Ovary (tissue), 9 donors: ENCODE results near the gene HDHD5. TPM values are rescaled to one million over a fixed set of nuclear protein-coding genes. Genes with fewer than 3 reads are reported as not detected.

Experiments used
- DNase-seq, 5 donors: peaks; one replicate each; pipeline ENCODE4 v3.0.0-alpha.2; 2019 to 2020
- H3K27ac ChIP-seq, 2 donors: fragments of 200-600 bp; one replicate each; pipeline versions ENCODE4 v1.5.1 to v1.8.0; 2019 to 2022
- H3K27me3 ChIP-seq: fragments of 200-600 bp; one replicate; pipeline ENCODE4 v1.8.0; 2022
- H3K36me3 ChIP-seq: fragments of 200-600 bp; sonication (generic); one replicate; pipeline ENCODE4 v1.5.1; 2019
- H3K4me1 ChIP-seq: one replicate; pipeline ENCODE4 v1.8.1; 2013; ENCODE audit warnings: mild to moderate bottlenecking, moderate library complexity; ENCODE audit not compliant: insufficient read depth
- H3K4me3 ChIP-seq: fragments of 200-600 bp; sonication (generic); one replicate; pipeline ENCODE4 v1.5.1; 2017
- H3K9me3 ChIP-seq, 2 donors: fragments of 200-600 bp in 1 of 2; sonication (generic) in 1 of 2; one replicate each; pipeline versions ENCODE4 v1.5.1 to v1.8.1; 2013 to 2019; ENCODE audit warnings: mild to moderate bottlenecking in 1 of 2, moderate library complexity in 1 of 2
- CTCF ChIP-seq, 3 donors: fragments of 450-650 bp in 2 of 3; fragments of 200-600 bp in 1 of 3; IDR thresholded peaks; one replicate each; pipeline versions ENCODE4 v1.5.1 to v1.8.0; 2016 to 2022; ENCODE audit warnings: antibody characterized with exemption in 3 of 3, mild to moderate bottlenecking in 1 of 3
- EP300 ChIP-seq: sonication (generic); formaldehyde crosslinking; IDR thresholded peaks from one replicate; pipeline ENCODE4 v1.6.1; 2017; ENCODE audit warnings: antibody characterized with exemption
- POLR2A ChIP-seq: fragments of 450-650 bp; IDR thresholded peaks from one replicate; pipeline ENCODE4 v1.6.1; 2017; ENCODE audit warnings: antibody characterized with exemption, mild to moderate bottlenecking, moderate library complexity
- WGBS, 3 donors: extraction: QIAGEN DNeasy Blood & Tissue Kit in 1 of 3; methylation state at CpG; one replicate each; pipeline versions ENCODE4 v1.1.5 to v1.1.7; 2013 to 2017; 5-methylcytosine and 5-hydroxymethylcytosine counted together
- intact Hi-C, 4 donors: fragments of 100-400 bp; cut with DNase I; formaldehyde crosslinking; loops; one replicate each; pipeline versions ENCODE4 v1.11.0 to v1.15.1; 2022 to 2023
- polyA plus RNA-seq, 2 donors: library from polyadenylated mRNA; stranded (reverse); fragments of 200-250 nt in 1 of 2; fragments of 350-450 nt in 1 of 2; fragmentation: Illumina TruSeq in 1 of 2; extraction: RNeasy Lipid Tissue Mini Kit (QIAGEN cat#74804) in 1 of 2; gene quantifications; one replicate each; pipeline ENCODE4 v1.2.3, GENCODE V29; 2013 to 2014
- total RNA-seq, 7 donors: library from RNA; depleted of rRNA in 2 of 7; stranded (reverse); fragments of >200 nt in 2 of 7; fragmentation: NEBNext Ultra II Directional in 3 of 7; extraction: Animal tissue kit (Norgen Biotek cat#: 25700) in 3 of 7; gene quantifications; one replicate each; pipeline versions ENCODE4 v1.1.0 to v1.2.4, GENCODE V29; 2016 to 2023
- donor health status: DM: no; HTN: no; CAD: no; lungs with moderate emphysema.
- donor health status: DM: no; HTN: no; CAD: no.
- donor health status: Bipolar disorder and iron deficiency.
- donor health status: DM: yes; HTN: yes; CAD: no.
- donor health status: DM: no; HTN: no; CAD: no.
- donor health status: DM: yes; HTN: yes; CAD: no.

The HDHD5 gene
- total and polyA plus RNA-seq, 9 donors, result 8.9 to 29.5 (median 23.9) TPM

DNA sequence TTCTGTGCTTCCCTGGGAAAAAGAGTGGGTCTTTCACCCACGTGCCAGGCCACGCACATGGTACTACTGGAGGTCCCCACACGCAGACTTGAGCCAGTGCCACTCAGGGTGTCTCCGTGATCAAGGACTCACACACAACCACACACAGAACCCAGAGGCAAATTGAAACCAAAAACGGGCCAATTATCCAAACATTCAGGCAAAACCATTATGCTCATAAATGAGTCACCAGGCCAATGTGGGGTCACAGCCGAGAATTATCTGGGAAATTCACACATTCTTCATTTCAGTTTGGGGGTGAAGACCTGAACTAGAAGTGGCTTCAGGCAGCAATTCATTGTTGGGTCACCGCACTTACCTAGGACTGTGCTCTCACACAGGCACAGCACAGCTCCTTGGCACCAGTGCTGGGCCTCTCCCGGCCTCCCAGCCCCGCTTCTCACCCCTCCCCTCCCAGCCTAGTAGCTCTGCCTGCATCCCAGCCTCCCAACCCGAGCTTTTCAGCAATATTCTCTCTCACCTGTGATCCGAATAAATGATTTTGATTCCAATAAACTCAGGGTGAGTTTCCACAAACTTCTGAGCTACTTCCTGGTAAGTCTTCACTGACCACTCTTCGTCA lies 32.2 kb upstream of the HDHD5 start:
- no peak for DNase-seq
- Histone ChIP-seq H3K4me3 (no peak overlapping the region), H3K4me1 (no peaks in the 10 kb centered on the region), H3K9me3 (no peaks in the 10 kb centered on the region), H3K27ac (no peak overlapping the region), H3K36me3 (no peaks in the 10 kb centered on the region), H3K27me3 (no peaks in the 10 kb centered on the region)
- intact Hi-C loops, result no loop called here
- whole genome bisulfite sequencing, 3 donors, result 56 to 63% (median 63%) methylated on average over 12 of the region's 12 CpGs
- no peak for TF ChIP-seq EP300
- no peak for TF ChIP-seq POLR2A
- TF ChIP-seq CTCF (IDR thresholded peaks at IDR 0.05), result no peak

DNA sequence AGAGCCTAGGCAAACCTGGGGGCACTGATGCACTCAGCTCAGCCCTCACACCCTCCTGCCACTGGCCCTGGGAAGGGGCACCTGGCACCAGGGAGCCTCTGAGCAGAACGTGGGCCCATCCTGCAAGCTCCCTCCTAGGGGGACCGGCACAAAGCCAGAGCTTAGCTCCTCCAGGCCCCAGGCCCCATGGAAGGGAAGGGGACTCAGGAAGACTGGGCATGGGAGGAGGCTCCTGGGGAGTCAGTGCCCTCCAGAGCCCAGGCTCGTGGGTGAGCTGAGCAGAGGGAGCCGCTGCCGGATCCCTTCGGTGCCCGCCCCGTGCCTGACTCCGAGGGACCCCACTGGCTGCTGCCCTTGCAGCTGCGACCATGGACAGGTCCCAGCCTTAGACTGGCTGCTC lies 31.6 kb upstream of the HDHD5 start:
- H3K4me3 ChIP-seq, result no peak overlapping the region
- no peaks in the 10 kb centered on the region for H3K27me3 ChIP-seq
- intact Hi-C loops, result no loop called here
- no peaks in the 10 kb centered on the region for H3K36me3 ChIP-seq
- no peak overlapping the region for H3K27ac ChIP-seq
- H3K4me1 ChIP-seq, result no peaks in the 10 kb centered on the region
- DNase-seq, result no peak
- no peak for TF ChIP-seq CTCF (IDR thresholded peaks at IDR 0.05)
- TF ChIP-seq POLR2A, result no peak
- TF ChIP-seq EP300, result no peak
- no peaks in the 10 kb centered on the region for H3K9me3 ChIP-seq
- WGBS, 3 donors, result 78 to 86% (median 83%) methylated on average over 10 of the region's 10 CpGs

DNA sequence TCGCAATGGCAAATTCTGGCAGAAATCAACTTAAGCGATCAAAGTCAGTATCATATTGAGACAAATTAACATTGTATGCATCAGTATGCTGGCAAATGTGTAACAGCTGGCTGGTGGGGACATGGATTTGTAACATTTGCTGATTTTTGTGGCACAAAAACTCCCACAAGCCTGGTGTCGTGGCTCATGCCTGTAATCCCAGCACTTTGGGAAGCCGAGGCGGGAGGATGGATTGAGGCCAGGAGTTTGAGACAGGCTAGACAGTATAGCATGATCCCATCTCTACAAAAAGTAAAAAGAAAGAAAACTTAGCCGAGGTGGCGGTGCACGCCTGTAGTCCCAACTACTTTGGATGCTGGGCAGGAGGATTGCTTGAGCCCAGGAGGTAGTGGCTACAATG lies 17.6 kb upstream of the HDHD5 start:
- intact Hi-C loops, result loop anchor here in 3 of 4 donors (10.0 kb wide), 2 partner anchors 318 to 328 kb away; no protein-coding TSS in a partner anchor
- Histone ChIP-seq H3K9me3 (no peaks in the 10 kb centered on the region), H3K27me3 (no peaks in the 10 kb centered on the region), H3K4me3 (no peak overlapping the region), H3K36me3 (no peaks in the 10 kb centered on the region), H3K4me1 (peaks cover 5% of the 10 kb centered on the region), H3K27ac (no peak overlapping the region)
- TF ChIP-seq POLR2A, result no peak
- no peak for TF ChIP-seq EP300
- no peak for TF ChIP-seq CTCF (IDR thresholded peaks at IDR 0.05)
- no peak for DNase-seq
- 91 to 93% (median 93%) methylated on average over 8 of the region's 8 CpGs for WGBS, 3 donors

- H3K36me3 ChIP-seq, result no peaks in the 10 kb centered on the region
- 38 to 41% (median 39%) methylated on average over 22 to 24 of the region's 24 CpGs for WGBS, 3 donors
- H3K27me3 ChIP-seq, result no peaks in the 10 kb centered on the region
- TF ChIP-seq POLR2A, result no peak
- no peak for TF ChIP-seq EP300
- TF ChIP-seq CTCF (IDR thresholded peaks at IDR 0.05), result no peak
- H3K4me3 ChIP-seq, result peak overlapping the region; percentile 61
- DNase-seq, result peak in 4 of 5 donors; percentile 19 to 47 (median 46)
- H3K9me3 ChIP-seq, result no peaks in the 10 kb centered on the region
- peak overlapping the region; percentile 74 to 76 for H3K27ac ChIP-seq
- intact Hi-C loops, result loop anchor here (5.0 to 10.0 kb wide), 3 partner anchors 323 to 333 kb away; no protein-coding TSS in a partner anchor
- peaks cover 10% of the 10 kb centered on the region for H3K4me1 ChIP-seq
These were observed 13.2 kb upstream of the HDHD5 start for GRCh38 chr22:17172029-17172833.
